ENCODE data around the gene CCK.
A peak's percentile ranks its signal among the peaks of the same experiment; 100 is the strongest.
"Not testable (repeated sequence)": the region's sequence is repeated elsewhere in the genome, so short reads cannot be mapped to it uniquely, and the experiment has no call there.

Gene CCK

GRCh38 chr3:42266085-42266484, at the start of gene CCK:
TSS of gene CCK (minus strand) at chr3:42266185. CDS start at chr3:42263630, 2,555 bp downstream.
- no peak for DNase-seq (ENCODE audit: low read depth)

GRCh38 chr3:42314411-42314810, 48.4 kb upstream of the CCK start:
- DNase-seq (ENCODE audit: low read depth), result no peak

- no peak for DNase-seq (ENCODE audit: low read depth)
Observed at GRCh38 chr3:42308651-42309050, 42.7 kb upstream of the CCK start.

GRCh38 chr3:42306499-42306898, 40.5 kb upstream of the CCK start:
- no peak for DNase-seq (ENCODE audit: low read depth)

- no peak for DNase-seq (ENCODE audit: low read depth)
Observed at GRCh38 chr3:42302924-42303634, 37.1 kb upstream of the CCK start.

- peak; percentile 8 for DNase-seq (ENCODE audit: low read depth)
Observed at GRCh38 chr3:42301446-42302175, 35.6 kb upstream of the CCK start.

GRCh38 chr3:42300778-42301177, 34.8 kb upstream of the CCK start:
- DNase-seq (ENCODE audit: low read depth), result no peak

GRCh38 chr3:42300013-42300412, 34.0 kb upstream of the CCK start:
- no peak for DNase-seq (ENCODE audit: low read depth)

GRCh38 chr3:42298259-42298658, 32.3 kb upstream of the CCK start:
- no peak for DNase-seq (ENCODE audit: low read depth)

- no peak for DNase-seq (ENCODE audit: low read depth)
Observed at GRCh38 chr3:42292009-42292408, 26.0 kb upstream of the CCK start.

- DNase-seq (ENCODE audit: low read depth), result no peak
Observed at GRCh38 chr3:42290966-42291714, 25.2 kb upstream of the CCK start.

GRCh38 chr3:42289026-42289425, 23.0 kb upstream of the CCK start:
- no peak for DNase-seq (ENCODE audit: low read depth)

GRCh38 chr3:42288385-42288784, 22.4 kb upstream of the CCK start:
- DNase-seq (ENCODE audit: low read depth), result no peak

GRCh38 chr3:42287423-42287822, 21.4 kb upstream of the CCK start:
- not testable (repeated sequence) for DNase-seq (ENCODE audit: low read depth)

GRCh38 chr3:42277676-42278075, 11.7 kb upstream of the CCK start:
- DNase-seq (ENCODE audit: low read depth), result no peak

GRCh38 chr3:42276141-42277132, 10.5 kb upstream of the CCK start:
- DNase-seq (ENCODE audit: low read depth), result no peak

- no peak for DNase-seq (ENCODE audit: low read depth)
Observed at GRCh38 chr3:42275217-42275616, 9.2 kb upstream of the CCK start.

GRCh38 chr3:42274266-42274665, 8.3 kb upstream of the CCK start:
- DNase-seq (ENCODE audit: low read depth), result no peak

- no peak for DNase-seq (ENCODE audit: low read depth)
Observed at GRCh38 chr3:42273361-42273760, 7.4 kb upstream of the CCK start.

- no peak for DNase-seq (ENCODE audit: low read depth)
Observed at GRCh38 chr3:42271786-42272185, 5.8 kb upstream of the CCK start.

GRCh38 chr3:42270561-42270960, 4.6 kb upstream of the CCK start:
- DNase-seq (ENCODE audit: low read depth), result no peak

- DNase-seq (ENCODE audit: low read depth), result no peak
Observed at GRCh38 chr3:42269647-42270046, 3.7 kb upstream of the CCK start.

Data from HS-5 (cell line).